Posterior cingulate gyrus (tissue), 11 donors: ENCODE results near the gene FHL3.
A peak's percentile ranks its signal among the peaks of the same experiment; 100 is the strongest.

Experiments used
- DNase-seq, 10 donors: peaks; one replicate each; pipeline versions ENCODE4 v3.0.0 to v3.0.0-alpha.2; 2020 to 2021; ENCODE audit warnings: mixed read lengths in 3 of 10
- intact Hi-C: fragments of 100-400 bp; cut with DNase I; formaldehyde crosslinking; loops from one replicate; pipeline ENCODE4 v1.15.1; 2023

The FHL3 gene

DNA sequence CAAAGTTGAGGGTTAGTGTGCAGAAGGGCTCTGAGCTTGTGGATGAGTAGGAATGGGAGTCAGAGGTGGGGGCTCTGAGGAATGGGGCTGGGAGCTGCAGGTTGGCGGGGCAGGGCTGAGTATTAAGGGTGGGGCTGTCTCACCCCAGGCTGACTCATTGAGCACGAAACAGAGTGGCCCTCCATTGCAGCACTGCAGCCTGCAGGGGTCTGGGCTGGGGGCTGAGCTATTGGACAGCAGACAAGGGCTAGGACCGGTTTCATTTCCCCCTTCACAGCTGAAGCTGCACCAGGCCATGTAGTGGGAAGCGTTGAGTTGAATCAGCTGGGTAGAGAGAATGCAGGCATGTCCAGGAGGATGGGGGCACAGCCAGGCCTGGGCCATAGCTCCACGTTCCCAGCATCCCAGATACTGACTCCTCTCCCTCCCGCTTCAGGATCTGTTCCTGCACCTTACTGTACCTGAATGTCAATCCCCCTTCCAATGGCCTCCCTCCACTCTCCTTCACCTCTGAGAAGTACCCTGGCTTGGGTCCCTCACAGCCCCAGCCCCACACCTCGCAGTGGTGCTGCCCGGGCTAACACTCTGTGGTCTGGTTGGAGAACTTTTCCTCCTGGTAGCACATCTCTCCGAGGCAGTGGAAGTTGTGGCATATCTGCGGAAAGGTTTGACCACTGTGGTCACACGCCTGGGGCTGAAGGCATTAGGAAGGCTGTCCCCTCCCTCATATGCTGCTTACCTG, 54.1 kb downstream of the FHL3 start:
- peak in 1 of 10 donors; percentile 57 for DNase-seq
- intact Hi-C loops, result no loop called here

DNA sequence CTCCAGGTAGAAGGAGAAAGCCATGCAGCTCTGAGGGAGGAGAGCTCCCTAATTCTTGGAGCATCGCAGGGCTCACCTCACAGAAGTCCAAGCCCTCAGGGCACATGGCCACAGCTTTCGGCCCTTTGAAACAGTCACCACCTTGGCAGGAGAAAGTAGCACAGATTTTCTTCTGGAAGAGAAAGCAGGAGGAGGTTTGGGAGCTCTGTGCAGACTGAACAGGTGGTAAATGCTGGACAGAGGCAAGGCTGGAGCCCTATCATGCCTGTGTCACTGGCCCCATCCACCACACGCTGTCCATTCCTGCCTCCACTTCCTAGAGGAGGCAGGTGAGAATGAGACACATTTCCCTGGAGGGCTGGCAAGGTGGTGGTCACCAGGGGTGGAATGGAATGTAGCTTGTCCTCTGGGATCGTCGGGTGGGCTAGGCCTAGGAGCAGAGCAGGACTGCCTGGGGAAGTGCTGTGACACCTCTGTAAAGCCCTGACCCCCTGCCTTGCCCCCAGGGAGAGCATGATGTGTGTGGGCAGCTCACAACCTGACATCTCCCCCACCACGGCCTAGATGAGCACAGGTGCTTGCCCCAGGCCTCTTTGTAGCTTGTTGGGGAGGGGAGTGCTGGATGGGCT, 55.7 kb downstream of the FHL3 start:
- intact Hi-C loops, result no loop called here
- peak in 2 of 10 donors; percentile 52 for DNase-seq

DNA sequence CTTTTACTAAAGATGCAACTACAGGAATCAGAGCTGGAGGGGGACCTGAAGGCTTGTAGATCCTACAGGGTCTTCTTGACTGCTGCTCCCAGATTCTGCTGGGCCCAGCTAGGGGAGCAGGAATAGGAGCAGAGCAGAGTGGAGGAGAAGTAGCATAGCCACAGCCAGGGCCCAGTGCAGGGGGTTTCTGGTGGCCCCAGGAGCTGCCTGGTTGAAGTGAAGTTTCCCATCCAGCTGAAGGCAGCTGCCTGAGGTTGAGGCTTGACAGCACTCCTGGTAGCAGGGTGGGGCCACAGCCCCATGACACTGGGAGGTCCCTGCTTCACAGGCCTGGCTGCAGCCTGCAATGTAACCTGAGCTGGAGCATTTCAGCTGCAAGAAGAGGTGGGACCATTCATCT, 56.5 kb downstream of the FHL3 start:
- DNase-seq, result peak in 1 of 10 donors; percentile 55
- intact Hi-C loops, result no loop called here

DNA sequence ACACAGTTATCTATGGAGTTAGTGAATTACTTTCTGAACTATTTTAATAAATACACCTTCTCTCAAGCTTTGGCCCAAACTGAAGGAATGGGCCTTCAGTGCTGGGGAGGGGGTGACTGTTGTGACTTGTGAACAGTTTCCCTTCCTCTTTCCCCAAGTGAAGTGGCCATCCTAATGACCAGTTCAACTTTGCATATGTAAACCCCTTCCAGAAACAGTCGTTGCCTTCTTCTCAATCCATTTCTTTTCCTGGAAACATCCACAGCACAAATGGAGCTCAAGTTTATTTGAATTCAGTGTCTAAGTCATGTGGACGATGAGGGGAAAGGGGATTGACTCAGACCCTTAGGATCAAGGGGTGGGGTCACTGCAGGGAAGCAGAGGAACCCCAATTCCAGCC, 57.1 kb downstream of the FHL3 start:
- peak in 1 of 10 donors; percentile 21 for DNase-seq
- intact Hi-C loops, result no loop called here

DNA sequence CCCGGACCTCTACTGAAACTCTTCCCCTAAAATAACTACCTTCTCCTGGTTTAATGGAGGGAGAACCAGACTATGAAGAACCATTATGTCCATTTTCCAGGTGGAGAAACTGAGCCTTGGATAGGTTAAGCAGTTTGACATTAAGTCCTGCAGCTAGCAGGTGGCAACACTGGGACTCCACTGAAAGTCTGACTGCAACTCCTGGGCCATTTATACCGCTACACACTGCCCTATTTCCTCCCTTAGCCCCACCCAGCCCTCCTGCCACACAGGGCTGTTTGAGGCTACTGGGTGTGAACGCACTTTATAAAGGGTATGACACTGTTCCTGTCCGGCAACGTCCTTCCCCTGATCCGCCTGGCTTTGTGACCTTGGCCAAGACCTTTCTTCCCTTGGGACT, 58.0 kb downstream of the FHL3 start:
- peak in 2 of 10 donors; percentile 28 to 55 for DNase-seq
- intact Hi-C loops, result loop anchor here (2.0 kb wide), 1 partner anchor 65 kb away; the partner anchor contains the start of gene UTP11
